DOHH2 (cell line): ENCODE measurements around the gene LRRC71.

Experiments used
- H3F3A ChIP-seq: fragments of 200-600 bp; sonication (generic), shearing (Covaris generic); 2 replicates; pipeline ENCODE4 v1.6.0; 2016; ENCODE audit warnings: antibody characterized with exemption, mild to moderate bottlenecking; ENCODE audit not compliant: control insufficient read depth, insufficient read depth
- H3K27ac ChIP-seq: fragments of 200-600 bp; sonication (generic); 2 replicates; pipeline ENCODE4 v1.5.1; 2014; ENCODE audit warnings: low read depth, mild to moderate bottlenecking, low read length, moderate library complexity
- H3K27me3 ChIP-seq: fragments of 200-600 bp; sonication (generic); 2 replicates; pipeline ENCODE4 v1.6.1; 2014; ENCODE audit warnings: mild to moderate bottlenecking, low read length, mixed read lengths; ENCODE audit not compliant: control insufficient read depth
- H3K36me3 ChIP-seq: fragments of 200-600 bp; sonication (generic); 2 replicates; pipeline ENCODE4 v1.6.1; 2014; ENCODE audit warnings: mild to moderate bottlenecking, low read length, moderate library complexity, mixed read lengths; ENCODE audit not compliant: control insufficient read depth
- H3K4me1 ChIP-seq: fragments of 200-600 bp; sonication (generic); 2 replicates; pipeline ENCODE4 v1.6.1; 2014; ENCODE audit warnings: mild to moderate bottlenecking, low read length, mixed read lengths; ENCODE audit not compliant: control insufficient read depth
- H3K4me2 ChIP-seq: fragments of 200-600 bp; sonication (generic); 2 replicates; pipeline ENCODE4 v1.6.0; 2014; ENCODE audit warnings: mild to moderate bottlenecking, low read length, moderate library complexity
- H3K4me3 ChIP-seq: fragments of 200-600 bp; sonication (generic); 2 replicates; pipeline ENCODE4 v1.5.1; 2014; ENCODE audit warnings: mild to moderate bottlenecking, low read length, mixed read lengths
- H3K79me2 ChIP-seq: fragments of 200-600 bp; sonication (generic); 2 replicates; pipeline ENCODE4 v1.6.1; 2014; ENCODE audit warnings: mild to moderate bottlenecking, low read length, mixed read lengths; ENCODE audit not compliant: control insufficient read depth
- H3K9me2 ChIP-seq: fragments of 200-600 bp; sonication (generic); replicated peaks from 2 replicates; pipeline ENCODE4 v1.6.1; 2014; ENCODE audit warnings: mild to moderate bottlenecking, low read length, mixed read lengths; ENCODE audit not compliant: control insufficient read depth
- H3K9me3 ChIP-seq: fragments of 200-600 bp; sonication (generic); 2 replicates; pipeline ENCODE4 v1.6.1; 2014; ENCODE audit warnings: antibody characterized with exemption, low read length, mixed read lengths; ENCODE audit not compliant: control insufficient read depth, insufficient read depth
- H4K20me1 ChIP-seq: fragments of 200-600 bp; sonication (generic); 2 replicates; pipeline ENCODE4 v1.6.0; 2014; ENCODE audit warnings: low read depth, mild to moderate bottlenecking, antibody characterized with exemption, low read length, moderate library complexity; ENCODE audit not compliant: control insufficient read depth, insufficient read depth
- CTCF ChIP-seq: fragments of 200-600 bp; sonication (generic); IDR thresholded peaks from one replicate; pipeline ENCODE4 v1.5.1; 2014; ENCODE audit warnings: antibody characterized with exemption, mild to moderate bottlenecking, low read depth, low read length; ENCODE audit not compliant: poor library complexity, severe bottlenecking
- EZH2phosphoT487 ChIP-seq: fragments of 200-600 bp; sonication (generic); IDR thresholded peaks from 2 replicates; pipeline ENCODE4 v1.6.1; 2017; ENCODE audit warnings: borderline replicate concordance, mild to moderate bottlenecking, antibody characterized with exemption, low read length, moderate library complexity, mixed read lengths

Gene LRRC71

GRCh38 chr1:156923670-156924477, 3.4 kb downstream of the LRRC71 start:
- no peaks in the 10 kb centered on the region for H3K9me2 ChIP-seq
- H4K20me1 ChIP-seq: no peaks in the 10 kb centered on the region
- no peaks in the 10 kb centered on the region for H3K4me1 ChIP-seq
- no peaks in the 10 kb centered on the region for H3K36me3 ChIP-seq
- H3K79me2 ChIP-seq: no peaks in the 10 kb centered on the region
- no peak overlapping the region for H3K4me3 ChIP-seq
- TF ChIP-seq CTCF: no peak
- TF ChIP-seq EZH2phosphoT487: no peak
- H3K27me3 ChIP-seq: peaks cover 39% of the 10 kb centered on the region
- H3K27ac ChIP-seq: no peak overlapping the region
- no peaks in the 10 kb centered on the region for H3F3A ChIP-seq
- H3K9me3 ChIP-seq: no peaks in the 10 kb centered on the region
- no peak overlapping the region for H3K4me2 ChIP-seq

GRCh38 chr1:156924478-156925153, 4.2 kb downstream of the LRRC71 start:
- Histone ChIP-seq H3F3A (no peaks in the 10 kb centered on the region), H4K20me1 (no peaks in the 10 kb centered on the region), H3K27me3 (peaks cover 39% of the 10 kb centered on the region), H3K36me3 (no peaks in the 10 kb centered on the region), H3K27ac (no peak overlapping the region), H3K9me2 (no peaks in the 10 kb centered on the region), H3K4me1 (no peaks in the 10 kb centered on the region), H3K4me2 (no peak overlapping the region), H3K9me3 (no peaks in the 10 kb centered on the region), H3K4me3 (no peak overlapping the region), H3K79me2 (no peaks in the 10 kb centered on the region)
- no peak for TF ChIP-seq CTCF
- TF ChIP-seq EZH2phosphoT487: no peak

GRCh38 chr1:156925154-156926010, 5.0 kb downstream of the LRRC71 start:
- Histone ChIP-seq H4K20me1 (no peaks in the 10 kb centered on the region), H3K4me1 (no peaks in the 10 kb centered on the region), H3K27ac (no peak overlapping the region), H3K79me2 (no peaks in the 10 kb centered on the region), H3K27me3 (peaks cover 39% of the 10 kb centered on the region), H3F3A (no peaks in the 10 kb centered on the region), H3K9me3 (no peaks in the 10 kb centered on the region), H3K4me2 (no peak overlapping the region), H3K4me3 (no peak overlapping the region), H3K36me3 (no peaks in the 10 kb centered on the region), H3K9me2 (no peaks in the 10 kb centered on the region)
- TF ChIP-seq EZH2phosphoT487 (no peak), CTCF (no peak)
